Adipose tissue (tissue), 3 donors: ENCODE data around the gene SEPTIN1. TPM values are rescaled to one million over a fixed set of nuclear protein-coding genes. Genes with fewer than 3 reads are reported as not detected.
"Not testable (repeated sequence)": the region's sequence is repeated elsewhere in the genome, so short reads cannot be mapped to it uniquely, and the experiment has no call there.

Source experiments
- H3K27ac ChIP-seq: one replicate; pipeline ENCODE4 v1.5.1; 2013; ENCODE audit warnings: low read depth, low read length
- WGBS, 3 donors: extraction: QIAGEN DNeasy Blood & Tissue Kit; methylation state at CpG; one replicate each; pipeline ENCODE4 v1.1.7; 2013; 5-methylcytosine and 5-hydroxymethylcytosine counted together
- polyA plus RNA-seq, 3 donors: library from polyadenylated mRNA; stranded (reverse); fragments of 200-250 nt; gene quantifications; one replicate each; pipeline ENCODE4 v1.2.3, GENCODE V29; 2013
- donor health status: healthy with polysubstance abuse.
- donor health status: Bipolar disorder and iron deficiency.
- donor health status: healthy.

The SEPTIN1 gene
- polyA plus RNA-seq, 3 donors = 1.8 to 3.9 (median 3.6) TPM

DNA sequence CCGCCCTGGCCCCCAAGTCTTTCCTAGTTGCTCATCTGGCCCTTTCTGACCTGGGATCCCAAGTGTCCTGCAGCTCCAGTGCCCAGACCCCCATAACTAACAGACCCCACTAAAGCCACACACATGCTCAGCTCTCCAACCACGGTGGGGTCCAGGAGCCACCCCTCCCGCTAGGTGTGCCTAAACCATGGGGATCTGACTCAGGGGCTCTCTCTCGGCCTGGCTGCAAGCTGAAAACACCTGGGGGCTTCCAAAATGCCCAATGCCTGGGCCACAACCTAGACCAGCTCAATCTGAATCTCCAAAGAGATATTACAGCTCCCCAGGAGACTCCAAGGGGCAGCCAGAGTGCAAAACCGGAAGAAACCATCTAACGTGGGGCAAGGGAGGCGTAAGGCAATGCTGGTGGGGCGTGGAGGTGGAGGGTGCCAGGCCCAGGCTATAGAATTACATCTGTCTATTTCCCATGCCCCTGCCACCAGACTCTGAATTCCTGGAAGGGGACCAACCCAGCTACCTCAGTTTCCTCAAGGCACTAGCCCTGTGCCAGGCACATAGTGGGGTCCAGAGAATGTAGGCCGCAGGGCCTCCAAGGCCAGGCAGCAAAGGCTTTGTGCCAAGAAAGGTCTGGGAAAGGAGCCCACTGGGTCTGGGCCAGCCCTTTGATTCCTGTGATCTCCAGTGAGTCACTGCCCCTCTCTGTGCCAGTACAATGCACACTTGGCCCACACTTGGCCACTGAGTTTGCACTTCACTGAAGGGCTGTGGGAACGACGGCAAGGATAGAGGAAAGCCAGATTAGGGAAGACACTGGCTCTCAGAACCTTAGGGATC, 30.6 kb downstream of the SEPTIN1 start:
- H3K27ac ChIP-seq = no peak overlapping the region
- WGBS, 3 donors = 52 to 73% (median 67%) methylated on average over 11 of the region's 11 CpGs

DNA sequence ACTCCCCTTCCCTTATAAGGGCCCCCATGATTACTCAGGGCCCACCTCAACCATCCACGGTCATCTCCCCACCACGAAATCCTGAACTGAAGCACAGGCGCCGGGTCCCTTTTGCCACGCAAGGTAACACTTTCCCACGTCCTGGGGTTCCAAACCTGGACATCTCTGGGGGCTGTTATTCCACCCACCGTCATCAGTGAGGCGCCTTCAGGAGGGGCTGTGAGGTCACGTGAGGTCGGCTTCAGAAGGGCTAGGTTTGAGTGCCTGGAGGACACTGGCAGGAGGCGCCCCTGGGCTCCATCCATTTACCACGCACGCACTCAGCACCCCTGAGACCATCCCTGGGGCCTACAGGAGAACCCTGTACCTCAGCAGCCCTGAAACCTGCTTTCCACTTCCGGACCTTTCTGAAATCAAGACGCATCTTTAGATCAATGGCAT, 31.3 kb downstream of the SEPTIN1 start:
- 88 to 93% (median 92%) methylated on average over 15 of the region's 15 CpGs for WGBS, 3 donors
- H3K27ac ChIP-seq = no peak overlapping the region

DNA sequence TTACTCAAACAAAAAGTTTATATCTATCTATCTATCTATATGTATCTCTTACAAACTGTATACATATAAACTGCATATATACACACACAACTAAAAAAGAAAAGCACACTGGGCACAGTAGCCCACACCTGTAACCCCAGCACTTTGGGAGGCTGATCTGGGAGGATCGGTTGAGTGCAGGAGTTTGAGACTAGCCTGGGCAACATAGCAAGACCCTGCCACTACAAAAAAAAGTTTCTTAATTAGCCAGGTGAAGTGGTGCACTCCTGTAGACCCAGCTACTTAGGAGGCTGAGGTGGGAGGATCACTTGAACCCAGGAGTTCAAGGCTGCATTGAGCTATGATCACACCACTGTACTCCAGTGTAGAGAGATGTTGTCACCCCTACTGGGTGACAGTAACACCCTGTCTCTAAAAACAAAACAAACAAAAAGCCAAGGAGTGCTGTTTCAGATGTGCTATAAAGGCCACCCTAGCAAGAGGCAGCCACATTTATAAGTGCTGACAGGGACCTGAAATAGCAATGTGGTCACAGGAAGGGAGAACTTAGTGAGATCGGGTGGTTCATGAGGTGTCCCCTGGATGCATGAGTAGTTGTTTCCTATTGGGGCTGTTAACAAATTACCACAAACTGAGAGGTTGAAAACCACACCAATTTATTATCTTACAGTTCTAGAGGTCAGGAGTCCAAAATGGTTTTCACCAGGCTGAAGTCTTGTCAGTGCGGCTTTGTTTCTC, 32.1 kb downstream of the SEPTIN1 start:
- 71 to 86% (median 82%) methylated on average over 3 of the region's 3 CpGs for WGBS, 3 donors
- no peak overlapping the region for H3K27ac ChIP-seq

DNA sequence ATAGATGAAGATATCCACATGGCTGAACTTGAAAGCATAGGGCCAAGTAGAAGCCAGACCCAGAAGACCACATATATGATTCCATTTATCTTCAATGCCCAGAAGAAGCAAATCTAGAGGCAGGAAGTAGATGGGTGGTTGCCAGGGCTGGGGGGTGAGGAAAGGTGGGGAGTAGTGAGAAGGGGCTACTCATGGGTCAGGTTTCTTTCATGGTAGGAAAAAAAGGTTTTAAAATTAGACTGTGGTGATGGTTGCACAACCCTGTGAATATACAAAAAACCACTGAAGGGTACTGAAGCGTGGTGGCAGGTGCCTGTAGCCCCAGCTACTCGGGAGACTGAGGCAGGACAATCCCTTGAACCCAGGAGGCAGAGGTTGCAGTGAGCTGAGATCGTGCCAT, 32.7 kb downstream of the SEPTIN1 start:
- no peak overlapping the region for H3K27ac ChIP-seq
- 67 to 94% (median 81%) methylated on average over 3 of the region's 3 CpGs for WGBS, 3 donors

DNA sequence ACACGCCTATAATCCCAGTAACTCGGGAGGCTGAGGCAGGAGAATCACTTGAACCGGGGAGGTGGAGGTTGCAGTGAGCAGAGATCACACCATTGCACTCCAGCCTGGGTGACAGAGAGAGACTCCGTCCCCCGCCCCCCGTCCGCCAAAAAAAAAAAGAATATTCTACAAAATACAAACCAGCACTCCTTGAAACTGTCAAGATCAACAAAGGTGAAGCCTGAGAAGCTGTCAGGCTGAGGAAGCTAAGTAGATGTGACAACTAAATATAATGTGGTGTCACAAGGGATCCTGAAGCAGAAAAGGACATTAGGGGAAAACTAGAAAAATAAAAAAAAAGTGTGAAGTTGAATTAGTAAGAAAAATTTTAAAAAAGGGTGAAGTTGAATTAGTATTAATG, 33.4 kb downstream of the SEPTIN1 start:
- no peak overlapping the region for H3K27ac ChIP-seq
- 88 to 95% (median 94%) methylated on average over 7 of the region's 7 CpGs for WGBS, 3 donors

DNA sequence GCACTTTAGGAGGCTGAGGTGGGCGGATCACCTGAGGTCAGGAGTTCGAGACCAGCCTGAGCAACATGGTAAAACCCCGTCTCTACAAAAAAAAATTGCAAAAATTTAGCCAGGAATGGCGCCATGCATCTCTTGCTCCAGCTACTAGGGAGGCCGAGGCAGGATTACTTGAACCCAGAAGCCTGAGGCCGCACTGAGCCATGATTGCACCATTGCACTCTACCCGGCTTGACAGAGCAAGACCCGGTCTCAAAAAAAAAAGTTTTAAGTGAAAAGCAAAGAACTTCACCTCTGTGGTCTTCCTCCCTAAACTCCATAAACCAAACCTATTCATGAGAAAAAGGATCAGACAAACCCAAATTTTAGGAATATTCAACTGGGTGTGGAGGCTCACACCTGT, 34.2 kb downstream of the SEPTIN1 start:
- no peak overlapping the region for H3K27ac ChIP-seq
- WGBS, 3 donors = 89 to 93% (median 92%) methylated on average over 8 of the region's 8 CpGs

DNA sequence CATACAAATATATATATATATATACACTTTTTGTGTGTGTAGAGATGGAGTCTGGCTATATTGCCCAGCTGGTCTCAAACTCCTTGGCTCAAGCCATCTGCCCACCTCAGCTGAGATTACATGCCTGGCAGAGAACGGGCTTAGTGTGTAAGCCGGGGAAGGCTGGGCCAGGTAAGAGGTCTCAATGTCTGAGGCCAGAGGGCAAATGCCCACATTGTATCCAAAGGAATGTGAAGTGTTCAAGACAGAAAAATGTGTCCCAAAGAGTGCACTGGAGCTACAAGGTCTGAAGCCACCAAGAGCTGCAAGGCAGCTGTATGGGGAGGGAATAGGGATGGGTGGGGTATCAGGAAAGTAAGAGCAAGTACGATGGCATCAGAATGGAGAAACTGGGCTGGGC, 36.1 kb downstream of the SEPTIN1 start:
- H3K27ac ChIP-seq = no peak overlapping the region
- 94 to 97% (median 95%) methylated on average over 3 of the region's 3 CpGs for WGBS, 3 donors

DNA sequence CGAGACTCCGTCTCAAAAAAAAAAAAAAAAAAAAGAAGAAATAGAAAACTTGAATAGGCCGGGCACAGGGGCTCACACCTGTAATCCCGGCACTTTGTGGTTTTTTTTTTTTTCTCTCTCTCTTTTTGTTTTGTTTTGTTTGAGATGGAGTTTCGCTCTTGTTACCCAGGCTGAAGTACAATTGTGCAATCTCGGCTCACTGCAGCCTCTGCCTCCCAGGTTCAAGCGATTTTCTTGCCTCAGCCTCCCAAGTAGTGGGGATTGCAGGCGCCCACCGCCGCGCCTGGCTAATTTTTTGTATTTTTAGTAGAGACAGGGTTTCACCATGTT, 38.9 kb downstream of the SEPTIN1 start:
- 92 to 94% (median 94%) methylated on average over 9 to 11 of the region's 11 CpGs for WGBS, 3 donors
- not testable (repeated sequence) for H3K27ac ChIP-seq

DNA sequence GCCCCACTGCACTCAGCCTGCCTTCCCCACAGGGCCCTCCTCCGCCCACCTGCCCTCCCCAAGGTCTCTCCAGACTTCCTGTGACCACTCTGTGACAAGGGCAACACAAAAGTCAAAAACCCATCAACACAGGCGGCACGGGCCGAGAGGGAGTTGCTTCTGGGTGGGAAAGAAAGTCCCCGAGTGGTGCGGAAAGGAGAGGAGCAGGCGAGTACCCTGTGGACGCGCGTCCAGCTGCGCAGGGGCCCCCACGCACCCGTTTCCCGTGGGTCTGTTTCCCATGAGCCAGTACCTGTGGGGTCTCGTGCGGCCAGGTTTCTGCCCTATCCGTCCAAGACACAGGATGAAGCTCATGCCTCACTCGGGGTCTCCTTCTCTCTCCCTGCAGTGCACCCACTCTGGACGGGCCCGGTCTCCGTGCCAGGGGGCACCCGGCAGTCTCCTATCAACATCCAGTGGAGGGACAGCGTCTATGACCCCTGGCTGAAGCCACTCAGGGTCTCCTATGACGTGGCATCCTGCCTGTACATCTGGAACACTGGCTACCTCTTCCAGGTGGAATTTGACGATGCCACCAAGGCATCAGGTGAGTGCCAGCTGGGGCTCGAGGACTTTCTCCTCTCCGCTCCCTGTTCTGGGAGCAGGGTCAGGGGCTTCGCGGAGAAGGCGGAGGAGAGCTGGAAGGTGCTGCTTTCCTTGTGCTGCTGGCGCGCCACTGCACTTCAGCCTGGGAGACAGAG, 39.4 kb downstream of the SEPTIN1 start:
- WGBS, 3 donors = 90 to 93% (median 92%) methylated on average over 32 of the region's 32 CpGs
- H3K27ac ChIP-seq = no peak overlapping the region

DNA sequence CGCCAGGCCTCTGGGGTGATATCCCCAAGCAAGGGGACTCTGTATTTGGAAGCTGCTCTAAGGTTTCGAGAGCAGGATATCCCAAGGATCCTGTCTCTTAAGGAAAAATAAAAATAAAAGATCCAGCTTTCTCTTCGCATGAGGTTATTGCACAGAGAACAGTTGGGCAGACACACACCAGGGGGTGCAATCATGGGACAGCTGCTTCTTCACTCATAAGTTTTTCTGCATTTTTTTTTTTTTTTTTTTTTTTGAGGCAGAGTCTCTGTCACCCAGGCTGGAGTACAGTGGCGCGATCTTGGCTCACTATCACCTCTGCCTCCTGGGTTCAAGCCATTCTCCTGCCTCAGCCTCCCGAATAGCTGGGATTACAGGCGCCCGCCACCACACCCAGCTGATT, 40.4 kb downstream of the SEPTIN1 start:
- 91 to 95% (median 93%) methylated on average over 8 of the region's 8 CpGs for WGBS, 3 donors
- not testable (repeated sequence) for H3K27ac ChIP-seq

DNA sequence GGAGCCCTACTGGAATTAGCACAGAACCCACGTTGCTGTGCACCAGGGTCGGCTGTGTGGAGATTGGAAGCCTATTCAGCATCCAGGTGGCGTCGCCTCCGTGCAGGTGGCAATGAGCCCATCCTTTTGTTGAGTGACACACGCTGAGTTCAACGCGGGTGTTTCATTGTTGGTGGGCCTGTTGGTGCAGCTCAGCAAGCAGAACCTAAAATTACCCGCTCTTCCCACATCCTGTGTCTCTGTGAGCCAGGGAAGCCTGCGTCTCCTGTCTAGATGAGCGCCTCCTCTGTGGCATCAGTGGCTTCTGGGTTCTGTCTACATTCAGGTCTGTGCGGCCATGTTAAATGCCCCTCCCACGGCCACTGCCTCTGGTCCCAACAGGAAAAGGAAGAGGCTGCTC, 41.7 kb downstream of the SEPTIN1 start:
- 84 to 92% (median 89%) methylated on average over 13 of the region's 13 CpGs for WGBS, 3 donors
- H3K27ac ChIP-seq = no peak overlapping the region

DNA sequence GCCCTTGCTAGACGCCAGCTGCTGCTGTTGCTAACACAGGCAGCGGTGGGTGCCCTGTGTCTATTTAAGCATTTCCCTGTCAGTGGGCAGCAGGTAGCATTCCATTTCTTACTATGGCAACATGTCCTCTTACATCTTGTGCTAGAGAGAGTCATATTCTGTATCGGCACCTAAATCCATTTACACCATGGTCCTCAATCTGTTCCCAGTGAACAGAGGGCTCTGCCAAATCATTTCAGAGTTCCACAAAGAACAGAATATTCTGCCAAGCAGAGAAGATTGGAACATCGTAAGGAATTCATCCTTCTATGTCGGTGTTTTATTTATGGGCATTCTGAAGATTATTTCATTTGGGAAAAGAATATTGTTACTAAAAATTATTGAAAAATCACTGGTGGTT, 43.6 kb downstream of the SEPTIN1 start:
- H3K27ac ChIP-seq = not testable (repeated sequence)
- WGBS, 3 donors = 77 to 84% (median 84%) methylated on average over 3 to 5 of the region's 5 CpGs

DNA sequence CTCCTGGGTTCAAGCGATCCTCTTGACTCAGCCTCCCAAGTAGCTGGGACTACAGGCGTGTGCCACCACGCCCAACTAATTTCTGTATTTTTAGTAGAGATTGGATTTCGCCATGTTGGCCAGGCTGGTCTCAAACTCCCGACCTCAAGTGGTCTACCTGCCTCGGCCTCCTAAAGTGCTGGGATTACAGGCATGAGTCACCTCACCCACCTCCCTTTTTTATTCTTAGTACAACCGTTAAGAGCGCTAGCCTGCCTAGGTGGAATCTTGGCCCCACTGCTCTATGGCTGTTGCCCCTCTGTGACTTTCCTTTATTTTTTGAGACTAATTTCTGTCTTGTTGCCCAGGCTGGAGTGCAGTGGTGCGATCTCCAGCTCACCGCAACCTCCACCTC, 44.4 kb downstream of the SEPTIN1 start:
- WGBS, 3 donors = 92 to 96% (median 95%) methylated on average over 9 to 10 of the region's 10 CpGs
- not testable (repeated sequence) for H3K27ac ChIP-seq

DNA sequence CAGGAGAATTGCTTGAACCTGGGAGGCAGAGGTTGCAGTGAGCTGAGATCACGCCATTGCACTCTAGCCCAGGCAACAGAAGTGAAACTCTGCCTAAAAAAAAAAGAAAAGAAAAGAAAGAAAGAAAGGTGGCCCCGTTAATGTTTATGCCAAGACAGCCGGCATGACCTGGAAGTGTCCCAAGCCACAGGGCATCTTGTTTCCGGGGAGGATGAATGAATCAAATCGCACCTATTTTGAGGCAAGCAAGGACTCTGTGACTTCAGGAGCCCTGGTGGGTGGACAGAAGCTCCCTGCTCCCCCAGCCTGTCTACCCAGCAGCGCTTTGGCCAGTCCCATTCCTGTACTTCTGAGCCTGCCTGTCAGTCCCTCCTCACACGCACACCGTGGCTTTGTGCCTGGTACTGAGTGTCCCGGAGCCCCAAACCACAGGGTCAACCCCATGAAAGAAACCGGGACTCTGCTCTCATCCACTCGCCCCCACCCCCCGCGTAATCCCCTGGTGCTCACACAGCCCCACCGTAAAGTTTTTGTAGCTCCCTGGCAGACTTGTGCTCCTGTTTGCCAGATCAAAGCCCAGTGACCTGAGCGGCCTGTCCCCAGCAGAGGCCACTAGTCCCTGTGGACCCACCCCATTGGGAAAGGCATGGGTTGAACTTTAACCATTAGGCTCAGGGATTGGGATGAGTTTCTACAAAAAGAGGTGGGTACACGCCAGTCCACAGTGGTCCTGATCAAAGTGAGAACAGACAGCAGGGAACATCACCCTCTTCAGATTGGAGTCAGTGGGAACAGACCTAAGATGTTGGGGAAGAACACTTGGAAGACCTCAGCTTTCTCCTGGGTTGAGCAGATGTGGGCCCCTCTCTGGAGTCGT, 46.5 kb downstream of the SEPTIN1 start:
- H3K27ac ChIP-seq = no peak overlapping the region
- 43 to 49% (median 47%) methylated on average over 17 of the region's 17 CpGs for WGBS, 3 donors

DNA sequence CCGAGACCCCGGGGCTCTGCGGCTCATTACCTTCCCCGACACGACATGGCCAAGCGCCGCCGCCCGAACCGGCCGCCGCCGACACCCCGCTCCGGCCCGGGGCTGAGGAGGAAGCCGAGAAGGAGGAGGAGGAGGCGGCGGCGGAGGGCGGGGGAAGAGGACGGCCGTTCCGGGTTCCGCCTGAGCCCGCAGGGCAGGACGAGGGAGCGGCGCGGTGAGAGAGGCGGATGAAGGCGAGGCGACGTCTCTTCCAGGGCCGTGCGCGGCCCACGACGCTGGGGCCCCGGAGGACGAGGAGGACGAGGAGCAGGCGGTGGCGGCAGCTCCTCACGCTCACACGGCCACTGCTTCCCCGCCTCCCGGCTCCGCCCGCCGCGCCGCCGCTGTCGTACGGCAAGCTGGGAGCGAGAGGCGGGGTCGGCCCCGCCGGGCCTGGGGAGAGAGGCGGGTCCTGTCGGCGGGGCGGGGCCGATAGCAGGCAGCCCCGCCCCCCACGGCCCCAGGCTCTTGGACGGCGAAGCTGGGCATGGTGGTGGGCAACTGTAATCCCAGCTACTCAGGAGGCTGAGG, 47.2 kb downstream of the SEPTIN1 start:
- WGBS, 3 donors = 0% methylated on average over 36 to 68 of the region's 70 CpGs
- H3K27ac ChIP-seq = peak overlapping the region; percentile 81

DNA sequence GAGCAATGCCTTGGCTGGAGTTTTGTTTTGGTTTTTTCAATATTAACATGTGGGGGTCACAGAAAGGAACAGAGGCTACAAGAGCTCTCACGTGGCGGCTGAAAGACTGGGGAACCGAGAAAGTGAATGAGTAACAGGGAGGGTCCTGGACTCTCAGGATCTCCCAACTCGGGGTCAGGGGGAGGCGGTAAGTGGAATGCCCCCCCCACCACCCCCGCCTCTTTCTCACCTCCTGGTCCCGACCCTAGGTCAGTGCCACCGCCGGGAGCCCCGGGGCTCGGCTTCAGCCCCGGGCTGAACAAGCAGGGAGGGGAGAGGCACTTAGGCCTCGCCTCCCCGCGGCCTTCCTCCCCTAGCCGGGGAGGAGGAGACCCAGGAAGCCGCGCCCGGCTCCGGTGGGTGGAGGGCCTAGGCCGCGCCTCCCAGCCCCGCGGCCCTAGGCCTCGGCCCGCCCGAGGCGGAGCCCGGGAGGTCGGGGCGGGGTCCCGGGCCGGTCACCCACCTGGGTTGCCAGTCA, 47.8 kb downstream of the SEPTIN1 start:
- WGBS, 3 donors = 0% methylated on average over 9 to 22 of the region's 33 CpGs
- not testable (repeated sequence) for H3K27ac ChIP-seq
